COLO668 (cell line): ENCODE results near the gene NFIX.

Source experiments
- DNase-seq: peaks from one replicate; lab custom pipeline; 2025; ENCODE audit not compliant: unreplicated experiment; lab: John Stamatoyannopoulos, UW

Gene NFIX

GRCh38 chr19:13089857-13090507 lies 94.7 kb downstream of the NFIX start:
- no peak for DNase-seq

- no peak for DNase-seq
Measured at GRCh38 chr19:13090511-13091231, 95.4 kb downstream of the NFIX start.

- no peak for DNase-seq
Measured at GRCh38 chr19:13091400-13092157, 96.3 kb downstream of the NFIX start.

- no peak for DNase-seq
Measured at GRCh38 chr19:13092158-13092543, 96.9 kb downstream of the NFIX start.

GRCh38 chr19:13092606-13093235 lies 97.4 kb downstream of the NFIX start:
- no peak for DNase-seq

GRCh38 chr19:13093407-13094105 lies 98.3 kb downstream of the NFIX start:
- peak; percentile 76 for DNase-seq

GRCh38 chr19:13094106-13094504 lies 98.8 kb downstream of the NFIX start:
- no peak for DNase-seq

GRCh38 chr19:13094771-13095392 lies 99.6 kb downstream of the NFIX start:
- no peak for DNase-seq

- no peak for DNase-seq
Measured at GRCh38 chr19:13095393-13095784, 100.1 kb downstream of the NFIX start.

- peak; percentile 11 for DNase-seq
Measured at GRCh38 chr19:13095934-13096927, 101.0 kb downstream of the NFIX start.

GRCh38 chr19:13097033-13097462 lies 101.8 kb downstream of the NFIX start:
- DNase-seq = no peak

- DNase-seq = no peak
Measured at GRCh38 chr19:13097463-13098258, 102.4 kb downstream of the NFIX start.

- no peak for DNase-seq
Measured at GRCh38 chr19:13098277-13099072, 103.2 kb downstream of the NFIX start.

GRCh38 chr19:13099073-13099999 lies 104.1 kb downstream of the NFIX start:
- DNase-seq = peak; percentile 70

GRCh38 chr19:13100031-13100588 lies 104.8 kb downstream of the NFIX start:
- no peak for DNase-seq
